ENCODE measurements around the gene WSB1.
A peak's percentile ranks its signal among the peaks of the same experiment; 100 is the strongest.

The WSB1 gene

DNA sequence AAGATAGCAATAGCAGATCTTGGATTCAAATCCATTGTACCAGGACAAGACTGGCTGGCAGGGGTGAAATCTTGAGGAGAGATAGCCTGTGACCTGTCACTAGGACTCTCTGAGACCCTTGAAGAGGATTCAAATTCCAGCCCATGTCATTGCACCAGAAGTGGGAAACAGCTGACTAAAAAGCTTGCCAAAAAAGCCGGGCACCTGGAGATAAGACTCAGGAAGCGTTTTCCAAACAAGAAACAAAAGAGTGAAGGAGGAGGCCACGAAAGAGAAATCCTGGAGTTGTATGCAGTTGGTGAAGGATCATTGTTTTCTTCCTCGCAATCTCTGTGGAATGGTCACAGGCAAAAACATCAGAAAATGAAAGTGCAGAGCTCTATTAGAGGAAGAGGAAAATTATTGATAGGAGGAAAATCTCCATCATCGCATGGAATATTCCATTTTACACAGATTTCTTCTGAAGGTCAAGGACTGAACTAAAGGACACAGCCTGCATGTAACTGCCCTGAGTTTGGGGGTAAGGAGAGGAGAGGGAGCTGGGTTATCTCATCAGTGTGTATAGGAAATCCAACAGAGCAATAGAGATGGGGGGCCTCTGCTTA is 9.0 kb upstream of the WSB1 start:
- H3K9ac ChIP-seq (ENCODE audit: insufficient read length) = no peak overlapping the region
- no peak overlapping the region for H3K27ac ChIP-seq
- H3K9me3 ChIP-seq (ENCODE audit: low read depth, low read length) = no peaks in the 10 kb centered on the region
- H3K36me3 ChIP-seq (ENCODE audit: insufficient read depth, low read length) = no peaks in the 10 kb centered on the region
- no peak for DNase-seq (ENCODE audit: low read depth, low spot score)
- H3K4me3 ChIP-seq = no peak overlapping the region
- TF ChIP-seq EZH2 (IDR thresholded peaks at IDR 0.05) (no peak), FOXP2 (optimal IDR thresholded peaks at IDR 0.05; ENCODE audit: control extremely low read depth, extremely low read length, insufficient read depth) (no peak), POLR2AphosphoS5 (IDR thresholded peaks at IDR 0.05; ENCODE audit: borderline replicate concordance, low read depth, low read length) (no peak)

DNA sequence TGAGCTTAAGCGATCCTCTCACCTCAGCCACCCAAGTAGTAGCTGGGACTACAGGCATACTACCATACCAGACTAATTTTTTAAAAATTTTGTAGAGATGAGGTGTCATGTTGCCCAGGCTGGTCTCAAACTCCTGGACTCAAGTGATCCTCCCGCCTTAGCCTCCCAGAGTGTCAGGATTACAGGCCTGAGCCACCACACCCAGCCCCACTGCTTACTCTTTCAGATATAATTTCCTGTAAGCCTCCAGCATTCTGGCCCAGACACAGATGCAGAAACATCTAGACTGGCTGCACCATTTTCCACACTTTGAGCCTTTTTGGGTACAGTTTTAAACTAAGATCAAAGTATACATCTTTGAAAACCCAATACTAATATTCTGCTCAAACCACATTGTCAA is 8.4 kb upstream of the WSB1 start:
- Histone ChIP-seq H3K9me3 (ENCODE audit: low read depth, low read length) (no peaks in the 10 kb centered on the region), H3K36me3 (ENCODE audit: insufficient read depth, low read length) (no peaks in the 10 kb centered on the region), H3K9ac (ENCODE audit: insufficient read length) (no peak overlapping the region), H3K27ac (no peak overlapping the region), H3K4me3 (no peak overlapping the region)
- TF ChIP-seq POLR2AphosphoS5 (IDR thresholded peaks at IDR 0.05; ENCODE audit: borderline replicate concordance, low read depth, low read length) (no peak), EZH2 (IDR thresholded peaks at IDR 0.05) (no peak), FOXP2 (optimal IDR thresholded peaks at IDR 0.05; ENCODE audit: control extremely low read depth, extremely low read length, insufficient read depth) (no peak)
- DNase-seq (ENCODE audit: low read depth, low spot score) = no peak

DNA sequence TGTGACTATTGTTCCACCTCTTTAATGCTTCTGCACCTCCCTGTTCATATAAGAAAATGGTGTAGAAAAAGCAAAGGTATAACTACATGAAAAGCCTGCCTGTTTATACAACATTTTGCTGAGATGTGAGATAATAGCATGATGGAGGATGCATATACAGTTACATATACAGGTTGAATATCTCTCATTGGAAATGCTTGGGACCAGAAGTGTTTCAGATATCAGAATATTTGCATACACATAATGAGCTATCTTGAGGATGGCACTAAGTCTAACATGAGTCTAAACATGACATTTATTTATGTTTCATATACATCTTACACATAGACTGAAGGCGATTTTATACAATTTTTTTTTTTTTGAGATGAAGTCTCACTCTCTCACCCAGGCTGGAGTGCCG is 5.7 kb upstream of the WSB1 start:
- no peaks in the 10 kb centered on the region for H3K9me3 ChIP-seq (ENCODE audit: low read depth, low read length)

DNA sequence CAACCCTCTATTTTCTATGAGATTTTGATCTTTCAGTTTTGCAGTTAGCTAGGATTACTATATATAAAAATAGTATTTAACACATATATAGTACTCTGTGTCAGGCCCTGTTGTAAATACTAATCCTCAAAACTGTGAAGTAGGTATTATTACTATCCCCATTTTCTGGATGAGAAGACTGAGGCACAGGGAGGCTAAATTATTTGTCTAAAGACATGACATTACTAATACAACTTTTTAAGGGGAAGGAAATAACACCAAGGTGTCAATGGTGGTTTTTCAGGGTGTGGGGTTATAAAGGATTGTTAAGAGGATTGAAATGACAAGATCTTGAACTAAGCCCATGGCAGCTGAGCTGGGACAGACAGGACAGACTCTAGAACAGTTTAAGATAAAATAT is 4.1 kb upstream of the WSB1 start:
- Histone ChIP-seq H3K36me3 (ENCODE audit: insufficient read depth, low read length) (no peaks in the 10 kb centered on the region), H3K4me3 (no peak overlapping the region), H3K9ac (ENCODE audit: insufficient read length) (no peak overlapping the region), H3K9me3 (ENCODE audit: low read depth, low read length) (no peaks in the 10 kb centered on the region), H3K27ac (no peak overlapping the region)
- DNase-seq (ENCODE audit: low read depth, low spot score) = no peak
- TF ChIP-seq POLR2AphosphoS5 (IDR thresholded peaks at IDR 0.05; ENCODE audit: borderline replicate concordance, low read depth, low read length) (no peak), EZH2 (IDR thresholded peaks at IDR 0.05) (no peak), FOXP2 (optimal IDR thresholded peaks at IDR 0.05; ENCODE audit: control extremely low read depth, extremely low read length, insufficient read depth) (no peak)

More for the DNA sequence above, 5.7 kb upstream of the WSB1 start:
- Histone ChIP-seq H3K27ac (no peak overlapping the region), H3K36me3 (ENCODE audit: insufficient read depth, low read length) (no peaks in the 10 kb centered on the region), H3K9ac (ENCODE audit: insufficient read length) (no peak overlapping the region), H3K4me3 (no peak overlapping the region)
- TF ChIP-seq EZH2 (IDR thresholded peaks at IDR 0.05) (no peak), FOXP2 (optimal IDR thresholded peaks at IDR 0.05; ENCODE audit: control extremely low read depth, extremely low read length, insufficient read depth) (no peak), POLR2AphosphoS5 (IDR thresholded peaks at IDR 0.05; ENCODE audit: borderline replicate concordance, low read depth, low read length) (no peak)
- no peak for DNase-seq (ENCODE audit: low read depth, low spot score)

DNA sequence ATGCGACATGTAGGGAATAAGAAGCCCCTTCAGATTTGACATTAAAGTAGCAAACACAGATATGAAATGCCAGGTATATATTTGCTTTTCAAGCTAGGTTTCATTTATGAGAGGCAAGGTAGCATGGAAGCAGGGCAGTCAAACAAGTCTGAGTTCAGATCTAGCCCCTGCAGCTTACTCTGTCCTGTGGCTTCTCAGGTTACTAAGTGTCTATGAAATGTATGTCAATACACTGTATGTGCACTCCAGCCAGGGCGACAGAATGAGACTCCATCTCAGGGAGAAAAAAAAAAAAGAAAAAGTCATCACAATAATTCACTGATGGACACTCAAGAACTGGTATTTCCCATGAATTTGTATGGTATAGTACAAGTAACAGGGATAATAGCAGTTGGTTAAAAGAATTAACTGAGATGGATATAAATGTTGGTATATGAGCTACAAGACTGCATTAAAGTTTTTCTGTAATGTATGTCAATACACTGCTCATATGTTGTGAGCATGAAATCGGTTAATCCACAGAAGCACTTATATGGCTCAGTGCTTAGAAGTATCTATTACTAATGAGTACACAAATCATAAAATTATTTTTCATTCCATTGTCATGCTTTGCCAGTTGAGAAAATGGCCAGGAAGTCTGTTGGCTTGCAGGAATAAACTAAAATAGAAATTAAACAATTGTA is 2.9 kb upstream of the WSB1 start:
- no peak overlapping the region for H3K4me3 ChIP-seq
- TF ChIP-seq FOXP2 (optimal IDR thresholded peaks at IDR 0.05; ENCODE audit: control extremely low read depth, extremely low read length, insufficient read depth) = no peak
- no peak for TF ChIP-seq EZH2 (IDR thresholded peaks at IDR 0.05)
- TF ChIP-seq POLR2AphosphoS5 (IDR thresholded peaks at IDR 0.05; ENCODE audit: borderline replicate concordance, low read depth, low read length) = no peak
- H3K9ac ChIP-seq (ENCODE audit: insufficient read length) = no peak overlapping the region
- H3K27ac ChIP-seq = no peak overlapping the region
- no peak for DNase-seq (ENCODE audit: low read depth, low spot score)
- no peaks in the 10 kb centered on the region for H3K9me3 ChIP-seq (ENCODE audit: low read depth, low read length)
- H3K36me3 ChIP-seq (ENCODE audit: insufficient read depth, low read length) = peaks cover under 1% of the 10 kb centered on the region; the same call in 1 of the 2 replicates

DNA sequence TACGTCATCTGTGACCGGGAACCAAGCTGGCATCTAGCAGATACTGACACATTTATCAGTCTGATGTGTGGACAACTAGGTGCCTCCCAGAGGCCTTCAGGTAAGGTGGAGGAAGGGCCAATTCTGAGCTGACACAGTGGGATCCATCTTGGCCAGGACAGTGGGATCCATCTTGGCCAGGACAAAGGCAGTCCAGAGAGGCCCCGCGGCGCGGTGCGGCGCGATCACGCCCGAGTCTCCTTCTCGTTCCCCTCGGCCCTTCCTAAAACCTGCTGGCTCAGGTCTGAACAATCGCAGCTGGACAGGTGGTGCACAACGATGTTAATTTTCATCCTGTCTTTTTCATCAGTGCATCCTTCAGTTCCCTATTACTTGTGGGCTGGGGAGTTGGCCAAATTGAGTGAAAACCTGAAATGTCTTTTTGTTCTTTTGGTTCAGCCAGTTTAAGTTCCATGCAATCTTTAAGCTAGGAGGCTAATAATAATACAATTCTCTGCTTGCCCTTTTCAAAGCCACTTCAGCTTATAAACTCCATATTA is 486 bp upstream of the WSB1 start:
- no peak for DNase-seq (ENCODE audit: low read depth, low spot score)
- H3K9me3 ChIP-seq (ENCODE audit: low read depth, low read length) = no peaks in the 10 kb centered on the region
- TF ChIP-seq FOXP2 (optimal IDR thresholded peaks at IDR 0.05; ENCODE audit: control extremely low read depth, extremely low read length, insufficient read depth) = no peak
- TF ChIP-seq EZH2 (IDR thresholded peaks at IDR 0.05) = no peak
- TF ChIP-seq POLR2AphosphoS5 (IDR thresholded peaks at IDR 0.05; ENCODE audit: borderline replicate concordance, low read depth, low read length) = no peak
- peak overlapping the region; percentile 90 for H3K27ac ChIP-seq
- H3K9ac ChIP-seq (ENCODE audit: insufficient read length) = peak overlapping the region; percentile 96
- H3K36me3 ChIP-seq (ENCODE audit: insufficient read depth, low read length) = peaks cover 17% of the 10 kb centered on the region
- H3K4me3 ChIP-seq = peak overlapping the region; percentile 94

DNA sequence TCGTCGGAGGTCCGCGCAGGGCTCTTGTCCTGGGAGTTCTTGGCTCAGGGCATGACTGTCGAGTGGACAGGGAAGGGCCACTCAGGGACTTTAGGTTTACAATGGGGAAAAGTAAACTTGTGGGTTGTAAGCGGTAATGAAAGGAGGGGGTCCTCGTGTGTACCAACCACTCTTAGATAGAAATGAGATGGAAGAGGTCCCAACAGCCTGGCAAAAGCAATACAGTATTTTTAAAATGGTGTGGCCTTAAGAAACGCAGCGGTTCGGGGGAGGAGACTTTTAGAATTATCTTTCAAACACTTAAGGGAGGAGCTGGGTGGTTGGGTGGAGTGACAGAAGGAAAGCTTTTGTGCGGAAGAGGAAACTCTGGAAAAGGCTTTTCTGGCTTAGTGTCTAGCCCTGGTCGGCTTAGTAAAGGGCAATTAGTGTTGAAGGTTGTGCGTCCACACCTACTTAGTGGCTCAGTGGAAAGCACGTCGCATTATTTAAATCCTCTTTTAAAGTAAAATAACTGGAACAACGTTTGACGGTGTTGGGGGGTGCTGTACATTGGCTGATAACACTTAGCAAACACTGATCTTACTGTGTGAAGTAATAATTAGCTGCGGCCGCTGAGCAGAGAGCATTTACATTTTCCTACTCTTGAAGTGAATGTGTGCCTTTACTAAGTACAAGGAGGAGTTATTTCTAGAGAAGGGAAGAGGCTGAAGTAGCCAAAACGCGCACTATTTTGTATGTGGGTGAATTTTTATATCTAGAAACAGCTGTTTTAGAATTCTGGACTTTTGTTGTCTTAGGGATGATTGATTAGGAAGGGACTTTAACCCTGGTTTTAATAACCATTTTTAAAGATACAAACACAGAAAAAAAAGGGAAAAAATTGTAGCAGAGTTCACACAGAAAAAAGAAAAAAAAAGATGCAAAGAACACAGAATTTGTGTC is 1.0 kb downstream of the WSB1 start:
- Histone ChIP-seq H3K4me3 (peak overlapping the region; percentile 94), H3K9ac (ENCODE audit: insufficient read length) (peak overlapping the region; percentile 96), H3K36me3 (ENCODE audit: insufficient read depth, low read length) (peaks cover 17% of the 10 kb centered on the region), H3K27ac (peak overlapping the region; percentile 89), H3K9me3 (ENCODE audit: low read depth, low read length) (no peaks in the 10 kb centered on the region)
- TF ChIP-seq FOXP2 (optimal IDR thresholded peaks at IDR 0.05; ENCODE audit: control extremely low read depth, extremely low read length, insufficient read depth) (no peak), POLR2AphosphoS5 (IDR thresholded peaks at IDR 0.05; ENCODE audit: borderline replicate concordance, low read depth, low read length) (peak; percentile 39)
- no peak for DNase-seq (ENCODE audit: low read depth, low spot score)

DNA sequence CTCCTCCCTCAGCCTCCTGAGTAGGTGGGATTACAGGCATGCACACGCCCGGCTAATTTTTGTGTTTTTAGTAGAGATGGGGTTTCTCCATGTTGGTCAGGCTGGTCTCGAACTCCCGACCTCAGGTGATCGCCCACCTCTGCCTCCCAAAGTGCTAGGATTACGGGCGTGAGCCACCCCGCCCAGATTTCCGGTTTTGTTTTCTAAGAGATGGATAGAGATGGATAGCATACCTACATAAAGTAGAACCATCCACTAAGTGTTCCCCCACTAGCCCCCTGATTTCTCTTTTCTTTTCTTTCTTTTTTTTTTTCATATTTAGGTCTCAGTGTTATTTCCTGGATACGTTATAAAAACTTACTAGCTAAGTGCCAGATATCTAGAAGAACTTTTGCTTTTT is 2.0 kb downstream of the WSB1 start:
- Histone ChIP-seq H3K27ac (peak overlapping the region; percentile 89), H3K4me3 (peak overlapping the region; percentile 94), H3K9ac (ENCODE audit: insufficient read length) (peak overlapping the region; percentile 96), H3K9me3 (ENCODE audit: low read depth, low read length) (no peaks in the 10 kb centered on the region), H3K36me3 (ENCODE audit: insufficient read depth, low read length) (peaks cover 17% of the 10 kb centered on the region)
- TF ChIP-seq POLR2AphosphoS5 (IDR thresholded peaks at IDR 0.05; ENCODE audit: borderline replicate concordance, low read depth, low read length) (no peak), EZH2 (IDR thresholded peaks at IDR 0.05) (no peak), FOXP2 (optimal IDR thresholded peaks at IDR 0.05; ENCODE audit: control extremely low read depth, extremely low read length, insufficient read depth) (no peak)
- DNase-seq (ENCODE audit: low read depth, low spot score) = no peak

All from SK-N-MC (cell line).